ENCODE measurements around the gene TTBK2.
A peak's percentile ranks its signal among the peaks of the same experiment; 100 is the strongest.
"Not testable (repeated sequence)": the region's sequence is repeated elsewhere in the genome, so short reads cannot be mapped to it uniquely, and the experiment has no call there.

The TTBK2 gene

GRCh38 chr15:42920519-42921341 lies at the start of gene TTBK2:
TSS of gene TTBK2 (minus strand) at chr15:42920778. CDS start at chr15:42878617, 42,161 bp downstream.
- Histone ChIP-seq H3K27ac (peak within 1 kb of the TSS; percentile 71), H3K27me3 (ENCODE audit: insufficient read depth, low read depth, severe bottlenecking) (no peaks in the 10 kb centered on the region), H3K9me3 (ENCODE audit: severe bottlenecking) (no peaks in the 10 kb centered on the region), H3K4me3 (ENCODE audit: low read depth, low read length) (peak within 1 kb of the TSS; percentile 86), H3K36me3 (no peaks in the 10 kb centered on the region)
- DNase-seq: peak; percentile 99
- TF ChIP-seq CTCF (IDR thresholded peaks at IDR 0.05; ENCODE audit: low read depth, low read length): no peak

- Histone ChIP-seq H3K36me3 (peaks cover 25% of the 10 kb centered on the region), H3K4me3 (ENCODE audit: low read depth, low read length) (no peak overlapping the region), H3K27me3 (ENCODE audit: insufficient read depth, low read depth, severe bottlenecking) (no peaks in the 10 kb centered on the region), H3K27ac (no peak overlapping the region), H3K9me3 (ENCODE audit: severe bottlenecking) (no peaks in the 10 kb centered on the region)
- no peak for TF ChIP-seq CTCF (IDR thresholded peaks at IDR 0.05; ENCODE audit: low read depth, low read length)
- no peak for DNase-seq
These were observed 43.9 kb upstream of the TTBK2 start for GRCh38 chr15:42964476-42964875.

- H3K9me3 ChIP-seq (ENCODE audit: severe bottlenecking): no peaks in the 10 kb centered on the region
- H3K36me3 ChIP-seq: peaks cover 36% of the 10 kb centered on the region
- TF ChIP-seq CTCF (IDR thresholded peaks at IDR 0.05; ENCODE audit: low read depth, low read length): no peak
- DNase-seq: no peak
- H3K27ac ChIP-seq: no peak overlapping the region
- H3K4me3 ChIP-seq (ENCODE audit: low read depth, low read length): no peak overlapping the region
- H3K27me3 ChIP-seq (ENCODE audit: insufficient read depth, low read depth, severe bottlenecking): no peaks in the 10 kb centered on the region
These were observed 34.9 kb upstream of the TTBK2 start for GRCh38 chr15:42955518-42955917.

DNA sequence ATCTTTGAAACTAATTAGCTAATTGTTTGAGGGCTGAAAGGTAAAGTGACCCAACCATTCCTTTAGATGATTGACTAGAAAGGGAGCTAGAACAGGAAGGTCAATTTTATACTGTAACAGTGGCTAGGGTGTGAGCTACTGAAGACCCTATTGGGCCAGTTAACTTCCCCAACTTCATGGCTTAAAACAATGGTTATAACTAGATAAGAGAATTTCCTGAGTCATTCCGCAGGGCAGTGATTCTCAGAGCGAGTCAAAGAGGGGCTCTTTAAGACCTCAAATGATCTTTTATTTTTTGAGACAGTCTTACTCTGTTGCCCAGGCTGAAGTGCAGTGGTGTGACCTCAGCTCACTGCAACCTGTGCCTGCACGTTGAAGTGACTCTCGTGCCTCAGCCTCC lies 33.7 kb upstream of the TTBK2 start:
- Histone ChIP-seq H3K9me3 (ENCODE audit: severe bottlenecking) (no peaks in the 10 kb centered on the region), H3K27ac (no peak overlapping the region), H3K27me3 (ENCODE audit: insufficient read depth, low read depth, severe bottlenecking) (no peaks in the 10 kb centered on the region), H3K4me3 (ENCODE audit: low read depth, low read length) (no peak overlapping the region), H3K36me3 (peaks cover 36% of the 10 kb centered on the region)
- no peak for TF ChIP-seq CTCF (IDR thresholded peaks at IDR 0.05; ENCODE audit: low read depth, low read length)
- no peak for DNase-seq

DNA sequence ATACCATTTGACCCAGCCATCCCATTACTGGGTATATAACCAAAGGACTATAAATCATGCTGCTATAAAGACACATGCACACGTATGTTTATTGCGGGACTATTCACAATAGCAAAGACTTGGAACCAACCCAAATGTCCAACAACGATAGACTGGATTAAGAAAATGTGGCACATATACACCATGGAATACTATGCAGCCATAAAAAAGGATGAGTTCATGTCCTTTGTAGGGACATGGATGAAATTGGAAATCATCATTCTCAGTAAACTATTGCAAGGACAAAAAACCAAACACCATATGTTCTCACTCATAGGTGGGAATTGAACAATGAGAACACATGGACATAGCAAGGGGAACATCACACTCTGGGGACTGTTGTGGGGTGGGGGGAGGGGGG lies 28.3 kb upstream of the TTBK2 start:
- H3K36me3 ChIP-seq: peaks cover 34% of the 10 kb centered on the region
- not testable (repeated sequence) for H3K4me3 ChIP-seq (ENCODE audit: low read depth, low read length); H3K27ac ChIP-seq; DNase-seq; H3K27me3 ChIP-seq (ENCODE audit: insufficient read depth, low read depth, severe bottlenecking); H3K9me3 ChIP-seq (ENCODE audit: severe bottlenecking)

DNA sequence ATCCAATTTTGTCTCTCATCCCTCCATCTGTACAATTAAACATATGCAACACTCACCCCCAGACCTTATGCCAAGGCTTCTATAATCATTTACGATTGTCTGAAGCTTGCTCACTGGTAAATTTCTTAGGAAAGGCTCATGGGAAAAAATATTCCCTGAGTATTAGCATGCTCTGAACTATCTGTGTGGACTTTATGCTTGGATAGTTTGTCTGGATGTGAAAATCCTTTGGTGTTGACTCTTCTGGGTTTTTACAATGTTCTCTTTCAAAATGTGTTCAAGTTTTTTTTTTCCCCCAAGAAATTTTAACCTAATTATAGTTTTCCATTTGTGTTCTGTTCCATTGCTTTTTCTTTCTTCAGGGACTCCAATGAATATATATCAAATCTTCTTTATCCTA lies 19.9 kb upstream of the TTBK2 start:
- DNase-seq: no peak
- H3K27me3 ChIP-seq (ENCODE audit: insufficient read depth, low read depth, severe bottlenecking): no peaks in the 10 kb centered on the region
- H3K27ac ChIP-seq: no peak overlapping the region
- TF ChIP-seq CTCF (IDR thresholded peaks at IDR 0.05; ENCODE audit: low read depth, low read length): no peak
- H3K9me3 ChIP-seq (ENCODE audit: severe bottlenecking): no peaks in the 10 kb centered on the region
- no peak overlapping the region for H3K4me3 ChIP-seq (ENCODE audit: low read depth, low read length)
- H3K36me3 ChIP-seq: peaks cover 9% of the 10 kb centered on the region; the same call in 1 of the 2 replicates

Measured in WERI-Rb-1 (cell line).